ENCODE data around the gene C1orf232. TPM values are rescaled to one million over a fixed set of nuclear protein-coding genes. Genes with fewer than 3 reads are reported as not detected.
A peak's percentile ranks its signal among the peaks of the same experiment; 100 is the strongest.

C1orf232 gene
- total and polyA plus RNA-seq, 9 of the 15 experiments (the other 6 are each of a cell fraction or from before 2014, with no cell fraction given), result not detected

GRCh38 chr1:26169669-26170471 is 1.1 kb upstream of the C1orf232 start, which contains the start of gene ZNF593 (continued):
- TF ChIP-seq HMGXB4 (CRISPR knock-in tag; IDR thresholded peaks at IDR 0.05) (no peak), CBX5 (IDR thresholded peaks at IDR 0.05; ENCODE audit: borderline replicate concordance, low read depth) (no peak), HLTF (IDR thresholded peaks at IDR 0.05) (peak; percentile 66), RFX5 (IDR thresholded peaks at IDR 0.05; ENCODE audit: low read depth, low read length) (peak; percentile 79; the same call in 1 of the 2 replicates), SRSF3 (IDR thresholded peaks at IDR 0.05; ENCODE audit: insufficient read depth, low read length) (no peak), AFF4 (CRISPR knock-in tag; IDR thresholded peaks at IDR 0.05) (peak; percentile 95), DMBX1 (CRISPR knock-in tag; IDR thresholded peaks at IDR 0.05; ENCODE audit: borderline replicate concordance) (no peak), GTF2B (IDR thresholded peaks at IDR 0.05; ENCODE audit: extremely low read depth, insufficient read length) (no peak), ADNP (tag; IDR thresholded peaks at IDR 0.05) (no peak), SP1 (CRISPR knock-in tag; IDR thresholded peaks at IDR 0.05) (peak; percentile 98), ZFX (CRISPR knock-in tag; IDR thresholded peaks at IDR 0.05) (peak; percentile 90), RBM15 (IDR thresholded peaks at IDR 0.05; ENCODE audit: insufficient read depth, low read length) (no peak), GTF3C2 (IDR thresholded peaks at IDR 0.05; ENCODE audit: borderline replicate concordance, extremely low read depth, insufficient read length) (no peak), ZNF75A (CRISPR knock-in tag; IDR thresholded peaks at IDR 0.05) (0 out of 2 replicates have a peak, but pooled peaks have one; percentile 52), KHSRP (IDR thresholded peaks at IDR 0.05) (peak; percentile 97), OTX1 (CRISPR knock-in tag; IDR thresholded peaks at IDR 0.05) (no peak), FOSL1 (tag; conservative IDR thresholded peaks at IDR 0.05) (peak; percentile 84), ZNF217 (CRISPR knock-in tag; IDR thresholded peaks at IDR 0.05) (0 out of 2 replicates have a peak, but pooled peaks have one; percentile 52), PHF21A (IDR thresholded peaks at IDR 0.05; ENCODE audit: borderline replicate concordance, low read depth) (peak; percentile 7; the same call in 1 of the 2 replicates)
